ENCODE measurements around the gene FOXC2.
A peak's percentile ranks its signal among the peaks of the same experiment; 100 is the strongest.

Gene FOXC2

GRCh38 chr16:86528061-86528929 is 38.3 kb upstream of the FOXC2 start:
- ATAC-seq (replicated peaks) (no peak), DNase-seq (no peak)
- Mint-ChIP-seq H3K9me3 (peaks cover 0 to 3% of the 10 kb centered on the region in 2 donors), H3K27me3 (no peaks in the 10 kb centered on the region), H3K36me3 (peaks cover 11 to 29% of the 10 kb centered on the region in 2 donors), H3K4me1 (no peaks in the 10 kb centered on the region), H3K4me3 (no peak overlapping the region), H3K27ac (no peak overlapping the region)

- peaks cover 16 to 33% of the 10 kb centered on the region in 2 donors for H3K36me3 Mint-ChIP-seq
- H3K27me3 Mint-ChIP-seq = no peaks in the 10 kb centered on the region
- no peak for ATAC-seq (replicated peaks)
- no peak overlapping the region for H3K27ac Mint-ChIP-seq
- no peak overlapping the region for H3K4me3 Mint-ChIP-seq
- H3K4me1 Mint-ChIP-seq = no peaks in the 10 kb centered on the region
- H3K9me3 Mint-ChIP-seq = peaks cover 0 to 3% of the 10 kb centered on the region in 2 donors
- no peak for DNase-seq
Measured at GRCh38 chr16:86529160-86529559, 37.5 kb upstream of the FOXC2 start.

- Mint-ChIP-seq H3K36me3 (peaks cover 16 to 33% of the 10 kb centered on the region in 2 donors), H3K4me1 (no peaks in the 10 kb centered on the region), H3K4me3 (no peak overlapping the region), H3K27ac (no peak overlapping the region), H3K9me3 (peaks cover 0 to 3% of the 10 kb centered on the region in 2 donors), H3K27me3 (no peaks in the 10 kb centered on the region)
- DNase-seq = no peak
- ATAC-seq (replicated peaks) = no peak
Measured at GRCh38 chr16:86530251-86531190, 36.1 kb upstream of the FOXC2 start.

GRCh38 chr16:86531191-86531545 is 35.5 kb upstream of the FOXC2 start:
- Mint-ChIP-seq H3K27ac (no peak overlapping the region), H3K4me1 (no peaks in the 10 kb centered on the region), H3K36me3 (peaks cover 16 to 38% of the 10 kb centered on the region in 2 donors), H3K9me3 (peaks cover 0 to 3% of the 10 kb centered on the region in 2 donors), H3K4me3 (no peak overlapping the region), H3K27me3 (no peaks in the 10 kb centered on the region)
- DNase-seq = no peak
- ATAC-seq (replicated peaks) = no peak

GRCh38 chr16:86531641-86532525 is 34.7 kb upstream of the FOXC2 start:
- peaks cover 19 to 38% of the 10 kb centered on the region in 2 donors for H3K36me3 Mint-ChIP-seq
- H3K27me3 Mint-ChIP-seq = no peaks in the 10 kb centered on the region
- ATAC-seq (replicated peaks) (no peak), DNase-seq (no peak)
- H3K4me1 Mint-ChIP-seq = no peaks in the 10 kb centered on the region
- H3K9me3 Mint-ChIP-seq = peaks cover 0 to 3% of the 10 kb centered on the region in 2 donors
- H3K27ac Mint-ChIP-seq = no peak overlapping the region
- H3K4me3 Mint-ChIP-seq = no peak overlapping the region

- Mint-ChIP-seq H3K4me1 (no peaks in the 10 kb centered on the region), H3K27ac (no peak overlapping the region), H3K27me3 (no peaks in the 10 kb centered on the region), H3K4me3 (no peak overlapping the region), H3K9me3 (peaks cover 0 to 3% of the 10 kb centered on the region in 2 donors), H3K36me3 (peaks cover 19 to 42% of the 10 kb centered on the region in 2 donors)
- DNase-seq = no peak
- no peak for ATAC-seq (replicated peaks)
Measured at GRCh38 chr16:86532526-86532815, 34.2 kb upstream of the FOXC2 start.

GRCh38 chr16:86533076-86533475 is 33.6 kb upstream of the FOXC2 start:
- H3K27ac Mint-ChIP-seq = no peak overlapping the region
- H3K4me3 Mint-ChIP-seq = no peak overlapping the region
- ATAC-seq (replicated peaks) (no peak), DNase-seq (no peak)
- no peaks in the 10 kb centered on the region for H3K27me3 Mint-ChIP-seq
- no peaks in the 10 kb centered on the region for H3K4me1 Mint-ChIP-seq
- H3K9me3 Mint-ChIP-seq = peaks cover 0 to 2% of the 10 kb centered on the region in 2 donors
- peaks cover 17 to 42% of the 10 kb centered on the region in 2 donors for H3K36me3 Mint-ChIP-seq

- no peaks in the 10 kb centered on the region for H3K4me1 Mint-ChIP-seq
- ATAC-seq (replicated peaks) (no peak), DNase-seq (no peak)
- H3K27me3 Mint-ChIP-seq = no peaks in the 10 kb centered on the region
- H3K27ac Mint-ChIP-seq = no peak overlapping the region
- peaks cover 21 to 43% of the 10 kb centered on the region in 2 donors for H3K36me3 Mint-ChIP-seq
- no peaks in the 10 kb centered on the region for H3K9me3 Mint-ChIP-seq
- H3K4me3 Mint-ChIP-seq = no peak overlapping the region
Measured at GRCh38 chr16:86533767-86534351, 32.8 kb upstream of the FOXC2 start.

- H3K4me3 Mint-ChIP-seq = no peak overlapping the region
- H3K4me1 Mint-ChIP-seq = no peaks in the 10 kb centered on the region
- no peak overlapping the region for H3K27ac Mint-ChIP-seq
- peaks cover 24 to 41% of the 10 kb centered on the region in 2 donors for H3K36me3 Mint-ChIP-seq
- no peaks in the 10 kb centered on the region for H3K27me3 Mint-ChIP-seq
- no peaks in the 10 kb centered on the region for H3K9me3 Mint-ChIP-seq
- ATAC-seq (replicated peaks) (no peak), DNase-seq (no peak)
Measured at GRCh38 chr16:86534779-86535615, 31.6 kb upstream of the FOXC2 start.

GRCh38 chr16:86536621-86537020 is 30.0 kb upstream of the FOXC2 start:
- Mint-ChIP-seq H3K27me3 (no peaks in the 10 kb centered on the region), H3K36me3 (peaks cover 31 to 48% of the 10 kb centered on the region in 2 donors)

GRCh38 chr16:86537486-86537885 is 29.1 kb upstream of the FOXC2 start:
- Mint-ChIP-seq H3K4me3 (no peak overlapping the region), H3K9me3 (no peaks in the 10 kb centered on the region), H3K27me3 (no peaks in the 10 kb centered on the region), H3K4me1 (no peaks in the 10 kb centered on the region), H3K27ac (no peak overlapping the region), H3K36me3 (peaks cover 31 to 52% of the 10 kb centered on the region in 2 donors)
- DNase-seq (no peak), ATAC-seq (replicated peaks) (no peak)

More at GRCh38 chr16:86536621-86537020, 30.0 kb upstream of the FOXC2 start:
- DNase-seq (no peak), ATAC-seq (replicated peaks) (no peak)
- H3K4me1 Mint-ChIP-seq = no peaks in the 10 kb centered on the region
- H3K4me3 Mint-ChIP-seq = no peak overlapping the region
- H3K27ac Mint-ChIP-seq = peak overlapping the region; percentile 14
- H3K9me3 Mint-ChIP-seq = no peaks in the 10 kb centered on the region

GRCh38 chr16:86538196-86538780 is 28.3 kb upstream of the FOXC2 start:
- DNase-seq (no peak), ATAC-seq (replicated peaks) (no peak)
- H3K36me3 Mint-ChIP-seq = peaks cover 35 to 54% of the 10 kb centered on the region in 2 donors
- no peaks in the 10 kb centered on the region for H3K9me3 Mint-ChIP-seq
- H3K27me3 Mint-ChIP-seq = no peaks in the 10 kb centered on the region
- no peak overlapping the region for H3K4me3 Mint-ChIP-seq
- no peak overlapping the region for H3K27ac Mint-ChIP-seq
- no peaks in the 10 kb centered on the region for H3K4me1 Mint-ChIP-seq

- ATAC-seq (replicated peaks) = no peak
- Mint-ChIP-seq H3K27me3 (no peaks in the 10 kb centered on the region), H3K9me3 (peaks cover 0 to 1% of the 10 kb centered on the region in 2 donors), H3K4me3 (no peak overlapping the region), H3K36me3 (peaks cover 46 to 70% of the 10 kb centered on the region in 2 donors), H3K27ac (no peak overlapping the region), H3K4me1 (peaks cover 0 to 2% of the 10 kb centered on the region in 2 donors)
- DNase-seq = no peak
Measured at GRCh38 chr16:86540894-86541293, 25.7 kb upstream of the FOXC2 start.

All from stimulated activated naive B cell treated with anti-CD40 and anti-IgM and Interleukin-4, amounts not matched to agents 10 μg/mL and 1 μg/mL and 100 μg/mL, for 72 hours (primary cell).